ENCODE results near the gene FBN1.

GRCh38 chr15:48681353-48681752 lies 35.8 kb upstream of the FBN1 start:
- TF ChIP-seq EZH2 (IDR thresholded peaks at IDR 0.05) = no peak
- TF ChIP-seq POLR2AphosphoS5 (IDR thresholded peaks at IDR 0.05; ENCODE audit: borderline replicate concordance, low read depth, low read length) = no peak
